Activated T-helper 1 cell treated with anti-CD3 and anti-CD28 coated beads, Interleukin-12 subunit alpha, Interleukin-12 subunit beta, Interleukin-2, Interleukin-4 antibody, amounts not matched to agents 30 ng/mL and 10 ng/mL and 1 ng/mL, durations not matched to agents 14 hours and 24 hours and 36 hours (primary cell): Measurements from ENCODE around the gene RPS6KA6. TPM values are rescaled to one million over a fixed set of nuclear protein-coding genes. Genes with fewer than 3 reads are reported as not detected.
"Not testable (repeated sequence)": the region's sequence is repeated elsewhere in the genome, so short reads cannot be mapped to it uniquely, and the experiment has no call there.

ENCODE experiments used
- DNase-seq: peaks from one replicate; pipeline ENCODE4 v3.0.0; 2021; ENCODE audit warnings: low spot score
- H3K27ac Mint-ChIP-seq: one replicate; pipeline ENCODE4 v1.8.0; 2021; ENCODE audit warnings: mild to moderate bottlenecking, mixed read lengths
- H3K27me3 Mint-ChIP-seq: one replicate; pipeline ENCODE4 v1.8.0; 2022; ENCODE audit warnings: mild to moderate bottlenecking, moderate library complexity, mixed read lengths; ENCODE audit not compliant: insufficient read depth
- H3K36me3 Mint-ChIP-seq: one replicate; pipeline ENCODE4 v1.8.0; 2021; ENCODE audit warnings: low read depth, mixed read lengths
- H3K4me1 Mint-ChIP-seq: one replicate; pipeline ENCODE4 v1.8.0; 2021; ENCODE audit warnings: low read depth, mixed read lengths
- H3K4me3 Mint-ChIP-seq: one replicate; pipeline ENCODE4 v1.8.0; 2021; ENCODE audit warnings: mild to moderate bottlenecking, moderate library complexity, mixed read lengths
- H3K9me3 Mint-ChIP-seq: one replicate; pipeline ENCODE4 v1.8.0; 2021; ENCODE audit warnings: mixed read lengths
- intact Hi-C: fragments of 100-400 bp; cut with micrococcal nuclease; formaldehyde crosslinking; loops from one replicate; pipeline ENCODE4 v1.15.1; 2024
- total RNA-seq: library from RNA; stranded (reverse); gene quantifications from 2 replicates; pipeline ENCODE4 v1.2.3, GENCODE V29; 2022

RPS6KA6 gene
- total RNA-seq, 1 donor from 2014 or later = not detected

DNA sequence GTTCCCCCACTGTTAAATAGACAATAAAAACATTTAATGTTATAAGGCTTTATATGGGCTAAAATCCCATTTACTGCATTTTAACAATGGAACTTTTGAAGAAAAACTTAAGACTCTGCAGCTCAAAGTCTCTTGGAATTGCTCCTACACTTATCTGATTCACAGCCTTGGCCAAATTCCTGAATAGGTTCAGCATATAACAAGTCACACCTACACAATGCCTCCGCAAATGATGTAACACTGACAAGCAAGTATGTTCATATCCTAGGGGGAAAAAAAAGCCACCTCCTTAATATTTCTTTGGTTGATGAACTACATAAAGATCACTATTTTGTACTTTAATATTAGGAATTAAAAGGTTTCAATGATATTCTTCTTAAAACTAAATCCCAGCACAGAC lies 34.5 kb downstream of the RPS6KA6 start:
- H3K9me3 Mint-ChIP-seq = no peaks in the 10 kb centered on the region
- H3K4me1 Mint-ChIP-seq = no peaks in the 10 kb centered on the region
- H3K4me3 Mint-ChIP-seq = no peak overlapping the region
- DNase-seq = no peak
- intact Hi-C loops = no loop called here
- no peaks in the 10 kb centered on the region for H3K27me3 Mint-ChIP-seq
- no peak overlapping the region for H3K27ac Mint-ChIP-seq
- H3K36me3 Mint-ChIP-seq = no peaks in the 10 kb centered on the region

- H3K9me3 Mint-ChIP-seq = no peaks in the 10 kb centered on the region
- no peak overlapping the region for H3K4me3 Mint-ChIP-seq
- H3K4me1 Mint-ChIP-seq = no peaks in the 10 kb centered on the region
- intact Hi-C loops = no loop called here
- H3K36me3 Mint-ChIP-seq = no peaks in the 10 kb centered on the region
- H3K27me3 Mint-ChIP-seq = no peaks in the 10 kb centered on the region
- no peak overlapping the region for H3K27ac Mint-ChIP-seq
- no peak for DNase-seq
These were observed 43.0 kb downstream of the RPS6KA6 start for GRCh38 chrX:84144991-84145390.

DNA sequence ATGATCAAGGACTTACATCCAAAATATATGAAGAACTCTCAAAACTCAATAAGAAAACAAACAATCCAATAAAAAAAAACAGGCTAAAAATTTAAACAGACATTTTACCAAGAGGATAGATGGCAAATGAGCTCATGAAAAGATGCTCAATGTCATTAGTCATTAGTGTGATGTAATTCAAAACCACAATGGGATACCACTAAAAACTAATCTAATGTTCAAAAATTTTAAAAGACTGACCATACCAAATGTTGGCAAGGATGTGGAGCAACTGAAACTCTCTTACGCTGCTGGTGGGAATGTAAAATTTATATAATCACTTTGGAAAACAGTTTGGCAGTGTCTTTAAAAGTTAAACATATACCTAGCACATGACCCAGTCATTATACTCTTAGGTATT lies 43.7 kb downstream of the RPS6KA6 start:
- H3K4me1 Mint-ChIP-seq = no peaks in the 10 kb centered on the region
- intact Hi-C loops = no loop called here
- no peaks in the 10 kb centered on the region for H3K9me3 Mint-ChIP-seq
- H3K36me3 Mint-ChIP-seq = no peaks in the 10 kb centered on the region
- no peak for DNase-seq
- H3K27ac Mint-ChIP-seq = no peak overlapping the region
- no peak overlapping the region for H3K4me3 Mint-ChIP-seq
- H3K27me3 Mint-ChIP-seq = no peaks in the 10 kb centered on the region

DNA sequence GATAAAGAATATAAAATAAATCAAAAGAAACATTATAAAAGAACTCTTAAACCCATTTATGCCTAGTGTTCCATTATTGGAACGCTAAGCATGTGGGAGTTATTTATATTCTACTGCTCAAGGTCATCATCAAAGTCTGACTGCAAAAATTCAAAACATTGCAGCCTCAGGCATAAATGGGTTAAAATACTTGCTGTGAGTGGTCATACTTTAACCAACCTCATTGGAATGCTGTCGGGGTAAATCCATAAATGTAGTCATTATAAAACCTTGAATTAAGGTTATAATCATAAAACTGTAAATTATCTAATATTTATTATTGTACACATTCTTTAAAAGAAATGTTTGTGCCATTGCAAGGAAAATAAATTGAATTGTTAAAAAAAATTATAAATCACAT lies 55.0 kb downstream of the RPS6KA6 start:
- H3K36me3 Mint-ChIP-seq = no peaks in the 10 kb centered on the region
- H3K9me3 Mint-ChIP-seq = no peaks in the 10 kb centered on the region
- DNase-seq = no peak
- no peaks in the 10 kb centered on the region for H3K27me3 Mint-ChIP-seq
- no peaks in the 10 kb centered on the region for H3K4me1 Mint-ChIP-seq
- H3K4me3 Mint-ChIP-seq = no peak overlapping the region
- intact Hi-C loops = no loop called here
- H3K27ac Mint-ChIP-seq = no peak overlapping the region

- no peak for DNase-seq
- intact Hi-C loops = no loop called here
- no peak overlapping the region for H3K27ac Mint-ChIP-seq
- no peak overlapping the region for H3K4me3 Mint-ChIP-seq
- no peaks in the 10 kb centered on the region for H3K27me3 Mint-ChIP-seq
- H3K36me3 Mint-ChIP-seq = no peaks in the 10 kb centered on the region
- no peaks in the 10 kb centered on the region for H3K4me1 Mint-ChIP-seq
- H3K9me3 Mint-ChIP-seq = no peaks in the 10 kb centered on the region
These were observed 64.4 kb downstream of the RPS6KA6 start for GRCh38 chrX:84123585-84123984.

DNA sequence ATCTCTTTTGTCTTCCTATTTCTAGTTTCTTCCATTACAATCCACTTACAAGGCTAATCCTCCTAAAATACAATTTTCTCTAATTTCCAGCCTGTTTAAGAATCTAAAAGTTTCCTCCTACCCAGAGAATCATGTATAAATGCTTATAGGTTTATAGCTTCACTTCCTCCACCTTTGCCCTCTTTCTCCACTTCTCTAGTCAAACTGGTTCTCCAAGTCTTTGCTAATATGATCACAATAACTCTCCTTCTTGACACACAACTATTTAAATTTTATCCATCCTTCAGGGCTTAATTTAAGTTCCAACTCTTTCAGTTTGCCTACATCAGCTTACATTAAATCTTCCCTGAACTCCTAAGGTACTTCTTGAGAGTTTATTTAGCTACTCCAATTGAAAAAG lies 69.2 kb downstream of the RPS6KA6 start:
- H3K9me3 Mint-ChIP-seq = no peaks in the 10 kb centered on the region
- H3K27ac Mint-ChIP-seq = no peak overlapping the region
- no peaks in the 10 kb centered on the region for H3K4me1 Mint-ChIP-seq
- no peaks in the 10 kb centered on the region for H3K27me3 Mint-ChIP-seq
- no peaks in the 10 kb centered on the region for H3K36me3 Mint-ChIP-seq
- H3K4me3 Mint-ChIP-seq = no peak overlapping the region
- no peak for DNase-seq
- intact Hi-C loops = no loop called here

DNA sequence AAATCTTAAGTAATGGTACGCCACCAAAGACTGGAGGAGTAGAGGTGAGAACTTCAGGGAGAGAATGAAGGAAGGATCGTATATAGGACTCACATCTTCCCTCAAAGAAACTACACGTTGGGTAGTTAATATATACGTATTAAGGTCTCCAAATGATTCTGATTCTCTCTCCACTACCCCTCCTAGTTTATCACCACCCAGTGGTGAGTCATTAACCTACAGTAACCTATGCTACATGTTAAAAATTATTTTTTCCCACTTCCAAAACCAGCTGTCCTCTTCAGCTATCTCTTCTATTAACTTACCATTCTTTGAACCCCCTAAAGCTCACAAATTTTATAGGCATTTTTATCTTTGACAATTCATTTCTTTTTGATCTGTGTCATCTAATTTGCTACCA lies 69.7 kb downstream of the RPS6KA6 start:
- Mint-ChIP-seq H3K27ac (no peak overlapping the region), H3K9me3 (no peaks in the 10 kb centered on the region), H3K36me3 (no peaks in the 10 kb centered on the region)

GRCh38 chrX:84108584-84108983 lies 79.4 kb downstream of the RPS6KA6 start:
- H3K4me3 Mint-ChIP-seq = no peak overlapping the region
- no peaks in the 10 kb centered on the region for H3K36me3 Mint-ChIP-seq
- no peaks in the 10 kb centered on the region for H3K4me1 Mint-ChIP-seq
- H3K27ac Mint-ChIP-seq = no peak overlapping the region
- DNase-seq = no peak
- no peaks in the 10 kb centered on the region for H3K9me3 Mint-ChIP-seq
- intact Hi-C loops = no loop called here
- H3K27me3 Mint-ChIP-seq = no peaks in the 10 kb centered on the region

More for the DNA sequence above, 69.7 kb downstream of the RPS6KA6 start:
- DNase-seq = no peak
- Mint-ChIP-seq H3K27me3 (no peaks in the 10 kb centered on the region), H3K4me1 (no peaks in the 10 kb centered on the region), H3K4me3 (no peak overlapping the region)
- intact Hi-C loops = no loop called here

DNA sequence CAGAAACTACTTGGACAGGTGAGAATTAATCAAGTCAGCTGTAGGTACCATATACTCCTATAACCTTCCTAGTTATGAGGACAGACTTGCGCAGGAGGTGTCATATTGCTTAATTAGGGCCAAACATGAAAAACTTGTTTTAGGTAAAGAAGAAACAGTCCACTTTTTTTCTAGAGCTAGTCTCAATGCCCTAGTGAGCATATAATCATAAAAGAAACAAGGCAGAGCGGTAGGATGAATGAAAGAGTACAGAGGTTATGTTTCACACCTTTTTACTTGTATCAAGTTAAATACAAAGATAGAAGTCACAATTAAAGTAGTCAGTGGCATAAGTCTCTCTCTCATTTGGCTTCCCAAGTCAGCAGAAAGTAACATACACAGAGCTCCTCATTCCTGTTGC lies 88.9 kb downstream of the RPS6KA6 start:
- no peaks in the 10 kb centered on the region for H3K36me3 Mint-ChIP-seq
- no peaks in the 10 kb centered on the region for H3K9me3 Mint-ChIP-seq
- DNase-seq = no peak
- no peak overlapping the region for H3K27ac Mint-ChIP-seq
- H3K4me1 Mint-ChIP-seq = no peaks in the 10 kb centered on the region
- intact Hi-C loops = no loop called here
- no peak overlapping the region for H3K4me3 Mint-ChIP-seq
- no peaks in the 10 kb centered on the region for H3K27me3 Mint-ChIP-seq

DNA sequence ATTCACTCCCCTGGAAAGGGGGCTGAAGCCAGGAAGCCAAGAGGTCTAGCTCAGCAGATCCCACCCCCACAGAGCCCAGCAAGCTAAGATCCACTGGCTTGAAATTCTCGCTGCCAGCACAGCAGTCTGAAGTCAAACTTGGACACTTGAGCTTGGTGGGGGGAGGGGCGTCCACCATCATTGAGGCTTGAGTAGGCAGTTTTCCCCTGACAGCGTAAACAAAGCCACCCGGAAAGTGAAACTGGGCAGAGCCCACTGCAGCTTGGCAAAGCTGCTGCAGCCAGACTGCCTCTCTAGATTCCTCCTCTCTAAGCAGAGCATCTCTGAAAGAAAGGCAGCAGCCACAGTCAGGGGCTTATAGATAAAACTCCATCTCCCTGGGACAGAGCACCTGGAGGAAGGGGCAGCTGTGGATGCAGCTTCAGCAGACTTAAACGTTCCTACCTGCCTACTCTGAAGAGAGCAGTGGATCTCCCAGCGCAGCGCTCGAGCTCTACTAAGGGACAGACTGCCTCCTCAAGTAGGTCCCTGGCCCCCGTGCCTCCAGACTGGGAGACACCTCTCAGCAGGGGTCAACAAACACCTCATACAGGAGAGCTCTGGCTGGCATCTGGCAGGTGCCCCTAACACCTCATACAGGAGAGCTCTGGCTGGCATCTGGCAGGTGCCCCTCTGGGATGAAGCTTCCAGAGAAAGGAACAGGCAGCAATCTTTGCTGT lies 108.4 kb downstream of the RPS6KA6 start:
- H3K4me1 Mint-ChIP-seq, H3K4me3 Mint-ChIP-seq, H3K9me3 Mint-ChIP-seq, H3K27me3 Mint-ChIP-seq, DNase-seq, intact Hi-C loops, H3K36me3 Mint-ChIP-seq, H3K27ac Mint-ChIP-seq: not testable (repeated sequence)

- DNase-seq = no peak
- Mint-ChIP-seq H3K9me3 (no peaks in the 10 kb centered on the region), H3K36me3 (no peaks in the 10 kb centered on the region), H3K27me3 (no peaks in the 10 kb centered on the region), H3K27ac (no peak overlapping the region), H3K4me1 (no peaks in the 10 kb centered on the region), H3K4me3 (no peak overlapping the region)
- intact Hi-C loops = no loop called here
These were observed 109.0 kb downstream of the RPS6KA6 start for GRCh38 chrX:84078991-84079390.

GRCh38 chrX:84064814-84065213 lies 123.2 kb downstream of the RPS6KA6 start:
- Mint-ChIP-seq H3K4me3 (no peak overlapping the region), H3K9me3 (no peaks in the 10 kb centered on the region), H3K27ac (no peak overlapping the region), H3K4me1 (no peaks in the 10 kb centered on the region), H3K27me3 (no peaks in the 10 kb centered on the region), H3K36me3 (no peaks in the 10 kb centered on the region)
- no peak for DNase-seq
- intact Hi-C loops = no loop called here

- Mint-ChIP-seq H3K4me3 (no peak overlapping the region), H3K27ac (no peak overlapping the region), H3K9me3 (no peaks in the 10 kb centered on the region), H3K36me3 (no peaks in the 10 kb centered on the region), H3K27me3 (no peaks in the 10 kb centered on the region), H3K4me1 (no peaks in the 10 kb centered on the region)
- intact Hi-C loops = no loop called here
- no peak for DNase-seq
These were observed 123.8 kb downstream of the RPS6KA6 start for GRCh38 chrX:84064164-84064563.

- Mint-ChIP-seq H3K36me3 (no peaks in the 10 kb centered on the region), H3K4me1 (no peaks in the 10 kb centered on the region), H3K9me3 (no peaks in the 10 kb centered on the region), H3K27ac (no peak overlapping the region), H3K4me3 (no peak overlapping the region), H3K27me3 (no peaks in the 10 kb centered on the region)
- no peak for DNase-seq
- intact Hi-C loops = loop anchor here (10.0 kb wide), 1 partner anchor 1007 kb away; no protein-coding TSS in a partner anchor
These were observed 140.7 kb downstream of the RPS6KA6 start for GRCh38 chrX:84047339-84047738.
